Upper lobe of left lung (tissue), 4 donors: ENCODE data around the gene STAC.

Experiments used
- EP300 ChIP-seq, 4 donors: sonication (generic); formaldehyde crosslinking; IDR thresholded peaks; one replicate each; pipeline ENCODE4 v1.5.1; 2017; ENCODE audit warnings: antibody characterized with exemption in 4 of 4, control low read depth in 2 of 4
- POLR2A ChIP-seq, 4 donors: fragments of 450-650 bp; IDR thresholded peaks; one replicate each; pipeline ENCODE4 v1.5.1; 2016 to 2017; ENCODE audit warnings: antibody characterized with exemption in 4 of 4, mild to moderate bottlenecking in 2 of 4
- POLR2AphosphoS5 ChIP-seq, 2 donors: sonication (generic); formaldehyde crosslinking; IDR thresholded peaks; one replicate each; pipeline ENCODE4 v1.5.1; 2017; ENCODE audit warnings: antibody characterized with exemption in 2 of 2
- TF ChIP-seq, protein P1 (sequence below), 6 experiments: fragments of 450-650 bp in 4 of 6; fragments of 200-600 bp in 2 of 6; sonication (generic) in 2 of 6; IDR thresholded peaks; one replicate each; pipeline ENCODE4 v1.5.1; 2016 to 2019; ENCODE audit warnings: antibody characterized with exemption in 6 of 6

DNA sequence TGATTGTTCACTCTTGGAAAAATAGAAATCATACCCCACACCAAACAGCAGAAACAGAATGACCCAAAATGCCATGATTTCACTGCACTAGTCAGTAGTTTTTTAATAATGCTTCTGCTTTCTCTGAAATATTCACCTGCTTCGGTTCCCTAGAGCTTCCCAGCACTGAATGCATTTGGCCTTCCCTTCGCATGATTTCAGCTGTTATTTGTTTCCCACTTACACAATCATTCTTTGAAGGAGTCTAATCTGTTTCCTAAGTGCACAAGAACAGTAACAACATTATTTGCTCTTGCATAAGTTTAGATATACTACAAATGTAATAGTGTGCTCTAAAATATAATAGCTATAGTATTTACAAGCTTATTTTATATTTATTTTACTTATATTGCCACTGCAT is 178.7 kb downstream of the STAC start:
- TF ChIP-seq, protein P1, sequence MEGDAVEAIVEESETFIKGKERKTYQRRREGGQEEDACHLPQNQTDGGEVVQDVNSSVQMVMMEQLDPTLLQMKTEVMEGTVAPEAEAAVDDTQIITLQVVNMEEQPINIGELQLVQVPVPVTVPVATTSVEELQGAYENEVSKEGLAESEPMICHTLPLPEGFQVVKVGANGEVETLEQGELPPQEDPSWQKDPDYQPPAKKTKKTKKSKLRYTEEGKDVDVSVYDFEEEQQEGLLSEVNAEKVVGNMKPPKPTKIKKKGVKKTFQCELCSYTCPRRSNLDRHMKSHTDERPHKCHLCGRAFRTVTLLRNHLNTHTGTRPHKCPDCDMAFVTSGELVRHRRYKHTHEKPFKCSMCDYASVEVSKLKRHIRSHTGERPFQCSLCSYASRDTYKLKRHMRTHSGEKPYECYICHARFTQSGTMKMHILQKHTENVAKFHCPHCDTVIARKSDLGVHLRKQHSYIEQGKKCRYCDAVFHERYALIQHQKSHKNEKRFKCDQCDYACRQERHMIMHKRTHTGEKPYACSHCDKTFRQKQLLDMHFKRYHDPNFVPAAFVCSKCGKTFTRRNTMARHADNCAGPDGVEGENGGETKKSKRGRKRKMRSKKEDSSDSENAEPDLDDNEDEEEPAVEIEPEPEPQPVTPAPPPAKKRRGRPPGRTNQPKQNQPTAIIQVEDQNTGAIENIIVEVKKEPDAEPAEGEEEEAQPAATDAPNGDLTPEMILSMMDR (IDR thresholded peaks at IDR 0.05) = no peak
- TF ChIP-seq POLR2A (IDR thresholded peaks at IDR 0.05) (no peak), POLR2AphosphoS5 (IDR thresholded peaks at IDR 0.05) (no peak), EP300 (IDR thresholded peaks at IDR 0.05) (no peak)
